Stimulated activated CD4-positive, alpha-beta T cell treated with anti-CD3 and anti-CD28 coated beads, Interleukin-15, amount 100 ng/mL, for 24 hours (primary cell): ENCODE data around the gene S100A16.

Experiments used
- DNase-seq: peaks from one replicate; pipeline ENCODE4 v3.0.0-alpha.2; 2020

Gene S100A16

GRCh38 chr1:153635872-153636271 lies 22.9 kb upstream of the S100A16 start:
- DNase-seq, result no peak

GRCh38 chr1:153633754-153634665 lies 21.1 kb upstream of the S100A16 start, which contains the start of gene CHTOP:
CHTOP (plus strand) TSS chr1:153634066; CDS start chr1:153636589, 2,523 bp downstream.
- DNase-seq, result peak; percentile 97

GRCh38 chr1:153633161-153633753 lies 20.3 kb upstream of the S100A16 start:
- DNase-seq, result no peak

GRCh38 chr1:153631047-153632022 lies 18.4 kb upstream of the S100A16 start:
- peak; percentile 30 for DNase-seq

- DNase-seq, result no peak
Observed at GRCh38 chr1:153630384-153630783, 17.4 kb upstream of the S100A16 start.

- no peak for DNase-seq
Observed at GRCh38 chr1:153629971-153630370, 17.0 kb upstream of the S100A16 start.

GRCh38 chr1:153629343-153629665 lies 16.4 kb upstream of the S100A16 start:
- DNase-seq, result no peak

- no peak for DNase-seq
Observed at GRCh38 chr1:153628638-153629342, 15.9 kb upstream of the S100A16 start.

- DNase-seq, result no peak
Observed at GRCh38 chr1:153627715-153628626, 15.0 kb upstream of the S100A16 start, which contains the start of gene S100A1. S100A1 (plus strand) TSS chr1:153628434; CDS start chr1:153630522, 2,088 bp downstream.

- peak; percentile 20 for DNase-seq
Observed at GRCh38 chr1:153626904-153627714, 14.2 kb upstream of the S100A16 start, which contains the start of gene S100A13. S100A13 (minus strand) TSS chr1:153627505; CDS start chr1:153626472, 1,033 bp downstream.

GRCh38 chr1:153626477-153626903 lies 13.6 kb upstream of the S100A16 start:
- DNase-seq, result no peak

- no peak for DNase-seq
Observed at GRCh38 chr1:153624965-153625611, 12.2 kb upstream of the S100A16 start.

GRCh38 chr1:153623101-153623500 lies 10.2 kb upstream of the S100A16 start:
- no peak for DNase-seq

GRCh38 chr1:153619171-153619570 lies 6.2 kb upstream of the S100A16 start:
- no peak for DNase-seq

GRCh38 chr1:153617663-153618062 lies 4.7 kb upstream of the S100A16 start:
- no peak for DNase-seq

- DNase-seq, result no peak
Observed at GRCh38 chr1:153616917-153617311, 4.0 kb upstream of the S100A16 start.

GRCh38 chr1:153616144-153616916 lies 3.4 kb upstream of the S100A16 start, which contains the start of gene S100A14:
S100A14 (minus strand) TSS chr1:153616325; CDS start chr1:153615858, 467 bp downstream.
- no peak for DNase-seq

GRCh38 chr1:153615406-153615805 lies 2.5 kb upstream of the S100A16 start:
- no peak for DNase-seq

GRCh38 chr1:153614906-153615305 lies 2.0 kb upstream of the S100A16 start:
- no peak for DNase-seq
